Activated T-cell treated with anti-CD3 and anti-CD28 coated beads, Interleukin-2, amount 50 U/mL, for 72 hours (primary cell): ENCODE measurements around the gene UQCC2. TPM values are rescaled to one million over a fixed set of nuclear protein-coding genes. Genes with fewer than 3 reads are reported as not detected.

ENCODE experiments used
- ATAC-seq, 2 donors: fragments of 150-1000 bp; cut with Tn5 transposase; replicated peaks in 1 of 2; 2 replicates each; pipeline ENCODE4 v1.10.0; 2021; ENCODE audit warnings: moderate library complexity in 2 of 2, mild to moderate bottlenecking in 1 of 2
- DNase-seq, 2 donors: peaks; one replicate each; pipeline ENCODE4 v3.0.0; 2021 to 2022; ENCODE audit warnings: mixed read lengths in 1 of 2
- H3K27ac Mint-ChIP-seq: one replicate; pipeline ENCODE4 v1.8.0; 2022; ENCODE audit warnings: mild to moderate bottlenecking, moderate library complexity, mixed read lengths
- H3K27me3 Mint-ChIP-seq: one replicate; pipeline ENCODE4 v1.8.0; 2022; ENCODE audit warnings: low read depth, mixed read lengths
- H3K36me3 Mint-ChIP-seq, 2 donors: one replicate each; pipeline ENCODE4 v1.8.0; 2022; ENCODE audit warnings: mixed read lengths in 2 of 2, mild to moderate bottlenecking in 1 of 2; ENCODE audit not compliant: insufficient read depth in 2 of 2
- H3K4me1 Mint-ChIP-seq: one replicate; pipeline ENCODE4 v1.8.0; 2022; ENCODE audit warnings: low read depth, mixed read lengths
- H3K4me3 Mint-ChIP-seq, 2 donors: one replicate each; pipeline ENCODE4 v1.8.0; 2022; ENCODE audit warnings: mild to moderate bottlenecking in 2 of 2, mixed read lengths in 2 of 2, moderate library complexity in 2 of 2
- H3K9me3 Mint-ChIP-seq, 2 donors: one replicate each; pipeline ENCODE4 v1.8.0; 2022; ENCODE audit warnings: mixed read lengths in 2 of 2
- total RNA-seq, 2 donors: library from RNA; stranded (reverse); gene quantifications; one replicate each; pipeline ENCODE4 v1.2.3, GENCODE V29; 2022

UQCC2 gene
- total RNA-seq, 2 donors from 2014 or later = 50.6 to 59.9 TPM

DNA sequence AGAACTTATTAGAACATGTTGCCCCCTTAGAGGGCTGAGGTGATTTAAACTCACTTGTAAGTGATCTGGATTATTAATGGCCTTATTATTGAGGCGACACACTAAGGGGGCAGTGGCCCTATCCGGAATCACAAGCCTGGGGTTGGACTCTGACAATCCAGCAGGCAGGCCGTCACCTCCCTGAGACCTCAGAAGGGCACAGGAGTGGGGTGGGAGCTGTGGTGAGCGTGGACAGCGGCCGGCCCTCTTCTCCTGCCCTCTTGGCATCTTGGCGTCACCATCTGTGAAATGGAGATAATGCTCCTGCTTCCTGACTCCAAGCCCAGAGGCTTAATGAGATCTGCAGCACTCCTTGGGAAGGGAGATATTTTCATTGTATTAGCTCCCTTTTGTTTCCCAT lies 15.6 kb upstream of the UQCC2 start:
- ATAC-seq (no peak), DNase-seq (no peak)
- H3K27me3 Mint-ChIP-seq = peaks cover 6% of the 10 kb centered on the region
- no peak overlapping the region for H3K27ac Mint-ChIP-seq
- H3K36me3 Mint-ChIP-seq = no peaks in the 10 kb centered on the region
- H3K4me1 Mint-ChIP-seq = peaks cover 15% of the 10 kb centered on the region
- no peak overlapping the region for H3K4me3 Mint-ChIP-seq
- no peaks in the 10 kb centered on the region for H3K9me3 Mint-ChIP-seq

DNA sequence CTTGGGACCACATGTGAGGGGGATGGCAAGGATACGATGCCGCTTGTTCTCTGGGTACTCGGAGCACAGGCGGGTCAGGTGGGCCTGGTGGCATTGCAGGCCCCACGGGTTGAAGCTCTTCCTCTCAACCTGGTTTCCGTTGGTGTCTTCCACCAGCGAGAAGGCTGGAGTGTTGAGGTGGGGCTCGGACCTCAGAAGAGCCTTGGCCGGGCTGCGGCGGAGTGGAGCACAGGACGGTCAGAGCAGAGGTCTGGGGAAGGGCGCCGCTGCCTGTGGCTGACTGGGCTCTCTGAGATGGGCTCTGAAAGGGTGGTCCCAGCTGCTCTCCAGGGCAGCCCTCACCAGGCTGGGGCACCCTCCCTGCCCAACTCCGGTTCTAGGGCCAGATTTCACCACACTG lies 15.2 kb upstream of the UQCC2 start:
- H3K27ac Mint-ChIP-seq = no peak overlapping the region
- H3K4me1 Mint-ChIP-seq = peaks cover 15% of the 10 kb centered on the region
- no peaks in the 10 kb centered on the region for H3K36me3 Mint-ChIP-seq
- no peaks in the 10 kb centered on the region for H3K9me3 Mint-ChIP-seq
- no peak for ATAC-seq
- DNase-seq = no peak
- H3K27me3 Mint-ChIP-seq = peaks cover 6% of the 10 kb centered on the region
- H3K4me3 Mint-ChIP-seq = no peak overlapping the region

DNA sequence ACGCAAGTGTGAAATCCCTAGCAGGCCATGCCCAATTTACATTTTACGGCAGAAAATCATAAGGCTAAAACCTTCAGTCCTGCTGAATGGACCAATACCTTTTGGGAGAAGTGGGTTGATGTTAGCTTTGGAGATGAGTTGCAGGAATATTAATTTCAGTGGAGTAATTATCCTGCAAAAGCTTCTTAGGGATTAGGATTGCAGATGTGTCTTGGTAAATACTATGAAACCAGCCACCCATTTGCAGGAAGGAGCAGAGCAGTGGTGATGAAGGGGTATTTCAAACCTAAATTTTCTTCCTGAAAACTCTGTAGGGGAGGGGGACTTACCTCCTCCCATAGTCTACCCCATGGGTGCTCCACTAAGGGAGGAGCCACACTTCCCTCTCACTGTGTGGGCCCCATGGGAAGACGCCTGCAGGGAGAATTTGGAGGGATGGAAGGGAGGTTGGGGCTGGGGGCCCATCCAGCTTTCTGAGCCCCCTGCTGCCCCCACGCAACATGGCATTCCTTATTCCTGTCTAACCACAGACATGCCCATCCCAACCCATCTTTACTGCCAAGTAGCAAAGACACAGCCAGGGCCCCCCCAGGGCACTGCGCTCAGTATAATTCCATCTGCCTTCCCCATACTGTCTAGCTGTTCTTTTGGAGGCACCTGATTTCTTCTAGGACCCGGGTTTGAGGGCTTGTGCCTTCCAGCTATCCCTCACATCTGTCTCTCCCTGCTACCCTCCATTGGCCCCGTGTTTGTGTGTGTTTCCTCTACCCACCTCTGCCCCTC lies 14.6 kb upstream of the UQCC2 start:
- Mint-ChIP-seq H3K36me3 (no peaks in the 10 kb centered on the region), H3K27me3 (peaks cover 6% of the 10 kb centered on the region), H3K27ac (no peak overlapping the region), H3K4me1 (peaks cover 15% of the 10 kb centered on the region), H3K4me3 (no peak overlapping the region), H3K9me3 (no peaks in the 10 kb centered on the region)
- no peak for DNase-seq
- ATAC-seq = no peak

DNA sequence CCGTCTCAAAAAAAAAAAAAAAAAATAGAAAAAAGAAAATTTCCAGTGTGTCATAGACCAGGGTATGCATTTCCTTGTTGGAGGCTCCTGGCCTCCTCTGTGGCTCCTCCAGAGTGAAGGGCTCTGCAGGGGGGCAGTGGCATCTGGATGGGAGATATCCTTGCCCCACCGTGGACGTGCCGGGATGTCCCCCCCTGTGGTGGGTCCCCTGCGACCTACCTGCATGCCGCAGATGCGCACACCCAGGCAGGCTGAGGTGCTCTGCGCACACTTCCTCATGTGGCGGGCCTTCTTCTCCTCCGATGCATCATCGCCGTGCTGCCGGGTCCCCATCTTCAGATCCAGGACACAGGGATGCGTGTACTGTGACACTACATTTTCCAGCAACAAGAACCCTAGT lies 13.7 kb upstream of the UQCC2 start:
- peaks cover 11% of the 10 kb centered on the region for H3K27me3 Mint-ChIP-seq
- no peaks in the 10 kb centered on the region for H3K9me3 Mint-ChIP-seq
- ATAC-seq = no peak
- DNase-seq = no peak
- no peaks in the 10 kb centered on the region for H3K36me3 Mint-ChIP-seq
- no peak overlapping the region for H3K27ac Mint-ChIP-seq
- H3K4me1 Mint-ChIP-seq = peaks cover 15% of the 10 kb centered on the region
- no peak overlapping the region for H3K4me3 Mint-ChIP-seq

DNA sequence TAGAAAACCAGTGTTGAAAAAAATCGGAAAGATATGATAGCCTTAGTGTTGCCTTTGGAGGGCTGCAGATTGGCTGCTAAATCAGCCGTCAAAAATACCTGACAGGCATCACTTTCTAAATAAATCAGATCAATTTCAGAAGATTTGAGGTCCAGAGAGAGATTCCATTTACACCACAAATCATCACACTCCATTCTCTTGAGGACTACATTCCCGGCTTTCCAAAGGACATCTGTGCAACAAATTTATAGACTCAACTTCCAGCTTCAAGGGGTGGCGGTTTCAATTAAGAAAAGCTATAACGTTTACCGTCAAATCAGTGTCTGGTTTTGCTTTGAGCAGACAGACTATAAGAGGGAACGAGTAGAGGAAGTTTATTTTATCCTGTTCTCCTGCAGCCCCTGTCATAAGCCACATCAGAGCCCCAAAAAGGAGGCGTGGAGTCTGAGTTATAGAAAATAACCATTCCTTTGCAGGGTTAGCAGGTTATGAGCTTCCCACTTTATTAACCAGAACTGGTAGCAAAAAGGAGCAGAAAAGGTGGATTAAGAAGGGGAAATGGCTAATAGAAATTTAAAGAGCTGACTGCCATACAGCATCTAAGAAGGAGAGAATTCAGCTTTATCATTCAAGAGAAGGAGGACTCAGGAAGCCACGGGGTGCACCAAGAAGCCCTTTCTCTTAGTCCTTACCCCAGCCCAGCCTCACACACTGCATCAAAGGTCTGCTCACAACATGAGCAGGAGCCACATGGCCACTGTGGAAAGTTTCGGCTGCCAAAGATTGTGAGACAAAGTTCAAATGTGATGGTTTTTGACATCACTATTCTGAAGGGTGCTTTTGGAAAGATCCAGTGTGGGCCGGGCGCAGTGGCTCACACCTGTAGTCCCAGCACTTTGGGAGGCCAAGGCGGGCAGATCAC lies 12.9 kb upstream of the UQCC2 start:
- peaks cover 14% of the 10 kb centered on the region for H3K27me3 Mint-ChIP-seq
- H3K4me1 Mint-ChIP-seq = peaks cover 15% of the 10 kb centered on the region
- peak overlapping the region; percentile 18 for H3K27ac Mint-ChIP-seq
- ATAC-seq (no peak), DNase-seq (no peak)
- H3K9me3 Mint-ChIP-seq = no peaks in the 10 kb centered on the region
- H3K36me3 Mint-ChIP-seq = no peaks in the 10 kb centered on the region
- peak overlapping the region in 1 of 2 donors; percentile 31 for H3K4me3 Mint-ChIP-seq

DNA sequence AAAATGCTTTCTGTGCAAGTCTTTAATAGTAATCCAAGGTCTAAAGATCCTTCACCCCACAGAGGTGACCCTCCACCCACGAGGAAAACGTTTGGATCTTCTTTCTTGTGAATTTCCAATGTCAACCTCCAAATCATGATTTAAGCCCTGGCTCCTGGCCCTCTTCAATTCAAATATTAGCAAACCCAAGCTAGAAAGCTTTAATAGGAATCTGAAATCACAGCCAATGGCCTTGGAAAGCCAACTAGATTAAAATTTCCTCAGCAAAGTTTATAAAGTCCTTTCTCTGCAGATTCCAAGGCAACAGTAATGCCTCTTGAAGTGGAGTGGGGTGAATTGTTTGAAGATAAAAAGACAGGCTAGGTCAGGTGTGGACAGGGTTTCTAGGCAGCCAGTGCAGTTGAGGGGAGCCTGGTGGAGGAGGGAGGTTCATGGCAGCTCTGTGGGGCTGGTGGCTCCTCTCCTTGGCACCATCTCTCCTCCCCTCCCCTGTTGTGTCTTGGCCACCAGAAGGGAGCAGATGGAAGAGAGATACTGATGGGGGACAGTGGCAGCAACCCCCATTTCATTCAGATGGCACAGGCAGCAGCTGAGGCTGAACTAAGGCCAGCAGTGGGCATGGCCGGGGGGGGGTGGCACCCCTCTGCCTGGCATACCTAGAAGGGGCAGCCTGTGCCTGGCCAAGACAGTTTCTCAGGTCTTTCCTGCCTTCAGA lies 12.0 kb upstream of the UQCC2 start:
- no peak overlapping the region for H3K4me3 Mint-ChIP-seq
- no peaks in the 10 kb centered on the region for H3K9me3 Mint-ChIP-seq
- ATAC-seq (no peak), DNase-seq (no peak)
- peak overlapping the region; percentile 20 for H3K27ac Mint-ChIP-seq
- H3K4me1 Mint-ChIP-seq = peaks cover 15% of the 10 kb centered on the region
- H3K27me3 Mint-ChIP-seq = peaks cover 14% of the 10 kb centered on the region
- no peaks in the 10 kb centered on the region for H3K36me3 Mint-ChIP-seq

DNA sequence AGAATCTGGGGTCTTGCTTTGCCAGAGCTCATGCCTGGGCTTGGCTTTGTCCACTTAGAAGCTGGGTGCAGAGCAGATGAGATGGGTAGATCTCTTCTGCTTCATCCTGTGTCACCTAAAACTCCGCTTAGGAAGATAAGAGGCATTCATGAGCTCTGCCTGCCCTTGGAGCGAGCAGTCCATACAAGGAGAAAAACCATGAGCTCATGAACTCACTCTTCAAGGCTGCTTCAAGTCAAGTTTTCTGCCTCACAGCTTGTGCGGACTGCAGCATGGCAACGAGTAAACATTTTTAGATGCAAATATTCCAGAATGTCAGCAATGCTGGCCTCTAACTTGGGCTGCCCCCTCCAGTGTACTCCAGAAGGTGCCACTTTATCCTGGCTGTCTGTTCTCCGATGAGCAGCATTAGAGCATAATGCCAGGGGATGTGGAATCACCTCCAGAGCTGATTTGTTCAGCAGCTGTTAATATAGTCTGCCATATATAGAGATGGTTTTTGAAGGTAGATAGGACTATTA lies 10.7 kb upstream of the UQCC2 start:
- no peaks in the 10 kb centered on the region for H3K9me3 Mint-ChIP-seq
- H3K36me3 Mint-ChIP-seq = no peaks in the 10 kb centered on the region
- no peak overlapping the region for H3K27ac Mint-ChIP-seq
- peaks cover 15% of the 10 kb centered on the region for H3K4me1 Mint-ChIP-seq
- H3K27me3 Mint-ChIP-seq = peaks cover 14% of the 10 kb centered on the region
- ATAC-seq (no peak), DNase-seq (no peak)
- H3K4me3 Mint-ChIP-seq = no peak overlapping the region

DNA sequence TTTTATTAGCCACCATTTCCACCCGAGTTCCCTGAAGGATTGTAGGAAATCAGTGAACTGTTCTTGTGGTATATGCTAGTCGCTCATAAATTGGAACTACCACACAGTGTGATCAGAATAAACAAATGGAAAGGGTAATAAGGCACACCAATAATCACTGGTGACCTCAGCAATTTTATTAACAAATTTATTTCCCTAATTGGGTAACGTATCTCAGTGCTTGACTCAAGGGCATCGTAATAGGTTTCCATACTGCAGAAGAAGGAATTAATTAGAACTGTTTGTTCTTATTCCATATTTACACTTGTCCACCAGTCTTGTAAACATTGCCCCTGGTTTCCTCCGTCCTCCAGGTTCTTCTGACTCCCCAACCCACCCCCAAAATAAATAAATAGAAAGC lies 10.0 kb upstream of the UQCC2 start:
- peaks cover 15% of the 10 kb centered on the region for H3K4me1 Mint-ChIP-seq
- H3K9me3 Mint-ChIP-seq = no peaks in the 10 kb centered on the region
- ATAC-seq (no peak), DNase-seq (no peak)
- H3K4me3 Mint-ChIP-seq = no peak overlapping the region
- H3K36me3 Mint-ChIP-seq = no peaks in the 10 kb centered on the region
- H3K27ac Mint-ChIP-seq = no peak overlapping the region
- H3K27me3 Mint-ChIP-seq = peaks cover 14% of the 10 kb centered on the region

DNA sequence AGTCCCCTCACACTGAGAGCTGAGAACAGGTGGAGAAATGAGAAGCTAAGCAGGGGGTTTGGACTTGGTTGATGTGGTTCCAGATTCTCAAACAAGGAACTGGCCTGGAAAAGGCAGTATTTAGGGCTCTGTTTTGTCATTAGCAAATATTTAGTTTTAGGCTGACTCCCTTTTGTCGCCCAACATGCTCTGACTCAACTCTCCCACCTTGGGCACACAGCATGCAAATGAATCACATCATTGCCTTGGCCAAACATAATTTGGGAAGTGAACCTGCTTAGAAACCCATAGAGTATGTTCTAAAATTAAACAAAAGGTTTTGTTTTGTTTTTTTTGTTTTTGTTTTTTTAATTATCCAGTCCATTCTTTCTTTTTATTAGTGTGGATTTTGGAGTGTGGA lies 9.5 kb upstream of the UQCC2 start:
- H3K9me3 Mint-ChIP-seq = no peaks in the 10 kb centered on the region
- H3K36me3 Mint-ChIP-seq = no peaks in the 10 kb centered on the region
- DNase-seq (no peak), ATAC-seq (no peak)
- H3K27me3 Mint-ChIP-seq = peaks cover 14% of the 10 kb centered on the region
- H3K4me3 Mint-ChIP-seq = no peak overlapping the region
- H3K27ac Mint-ChIP-seq = no peak overlapping the region
- H3K4me1 Mint-ChIP-seq = peaks cover 15% of the 10 kb centered on the region

DNA sequence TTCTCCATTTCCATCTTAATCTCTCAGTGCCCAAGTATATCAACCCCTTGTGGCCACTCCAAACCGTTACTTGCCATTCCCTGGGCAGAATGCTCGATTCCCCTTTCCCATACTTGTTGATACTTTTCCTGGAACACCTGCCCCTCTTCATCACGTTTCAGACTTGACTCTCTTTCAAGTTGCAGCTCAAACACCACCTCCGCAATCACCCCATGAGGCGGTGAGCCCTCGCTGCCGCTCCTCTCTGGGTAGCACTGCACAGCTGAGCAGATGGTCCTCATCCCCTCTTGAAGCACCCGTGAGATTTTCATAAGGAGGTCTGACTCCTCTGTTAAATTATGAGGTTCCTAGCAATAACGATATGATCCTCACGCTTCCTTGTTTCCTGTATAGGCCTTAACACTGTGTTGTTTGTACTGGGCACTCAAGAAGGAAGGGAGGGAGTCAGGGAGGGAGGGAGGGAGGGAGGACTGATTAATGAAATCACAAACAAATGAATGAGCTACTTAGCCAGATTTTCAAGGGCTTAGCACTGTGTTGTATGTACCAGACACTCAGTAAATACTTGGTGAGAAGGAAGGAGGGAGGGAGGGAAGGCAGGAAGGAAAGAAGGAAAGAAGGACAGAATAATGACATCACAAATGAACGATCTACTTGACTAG lies 8.0 kb upstream of the UQCC2 start:
- Mint-ChIP-seq H3K9me3 (no peaks in the 10 kb centered on the region), H3K27me3 (peaks cover 14% of the 10 kb centered on the region), H3K4me3 (no peak overlapping the region), H3K4me1 (peaks cover 11% of the 10 kb centered on the region), H3K27ac (no peak overlapping the region), H3K36me3 (no peaks in the 10 kb centered on the region)
- ATAC-seq (no peak), DNase-seq (no peak)

DNA sequence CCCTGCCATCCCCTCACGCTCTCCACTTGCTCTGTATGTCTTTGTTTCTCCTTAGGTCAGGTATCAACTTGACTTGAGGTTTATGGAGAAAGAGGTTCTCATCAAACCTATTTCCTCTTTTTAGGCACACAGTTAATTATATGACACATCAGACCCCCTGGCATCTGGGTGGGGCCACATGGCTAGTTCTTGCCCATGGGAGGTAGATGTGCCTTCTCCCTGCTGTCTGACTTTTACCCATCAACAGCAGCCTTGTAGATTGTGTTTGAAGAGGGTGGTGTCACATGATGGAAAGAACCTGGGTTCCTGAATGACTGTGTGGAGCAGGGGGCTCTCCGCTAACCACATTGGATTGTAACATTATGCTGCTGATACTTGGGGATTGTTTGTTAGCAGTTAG lies 7.2 kb upstream of the UQCC2 start:
- no peaks in the 10 kb centered on the region for H3K36me3 Mint-ChIP-seq
- H3K4me3 Mint-ChIP-seq = no peak overlapping the region
- DNase-seq (no peak), ATAC-seq (peak in 1 of 2 donors; percentile 47)
- H3K9me3 Mint-ChIP-seq = no peaks in the 10 kb centered on the region
- H3K27ac Mint-ChIP-seq = no peak overlapping the region
- H3K4me1 Mint-ChIP-seq = peaks cover 3% of the 10 kb centered on the region
- H3K27me3 Mint-ChIP-seq = peaks cover 12% of the 10 kb centered on the region

DNA sequence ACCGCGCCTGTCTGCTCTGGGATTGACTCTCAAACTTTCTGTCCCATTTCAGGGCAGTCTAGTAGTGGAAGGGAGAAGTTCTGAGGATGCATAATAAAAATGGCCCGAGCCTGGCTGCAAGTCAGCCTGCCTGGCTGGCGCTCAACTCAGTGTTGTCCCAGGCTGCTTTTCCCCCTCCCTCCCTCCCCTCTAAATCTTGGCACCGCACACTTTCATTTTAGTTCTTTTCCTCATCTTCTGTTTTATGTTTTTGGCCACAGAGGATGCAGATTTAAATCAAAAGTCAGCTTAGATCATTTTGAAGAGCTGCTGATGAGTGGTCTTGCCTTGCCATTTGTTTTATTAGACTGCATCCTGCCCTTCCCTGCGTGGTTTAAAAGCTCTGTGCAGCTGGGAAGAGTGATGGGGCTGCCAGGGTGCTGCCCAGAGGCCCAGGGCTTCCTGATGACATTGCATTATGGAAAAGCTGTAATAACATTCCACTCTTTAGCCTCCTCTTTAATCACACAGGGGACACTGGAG lies 6.5 kb upstream of the UQCC2 start:
- Mint-ChIP-seq H3K36me3 (no peaks in the 10 kb centered on the region), H3K27ac (no peak overlapping the region), H3K4me1 (no peaks in the 10 kb centered on the region), H3K27me3 (peaks cover 8% of the 10 kb centered on the region), H3K4me3 (no peak overlapping the region), H3K9me3 (no peaks in the 10 kb centered on the region)
- no peak for ATAC-seq
- no peak for DNase-seq
